Epithelial cell of esophagus (primary cell): Measurements from ENCODE around the gene DCANP1.

Source experiments
- DNase-seq: peaks from one replicate; pipeline ENCODE4 v3.0.0; 2010; ENCODE audit warnings: low read depth
- H3K4me3 ChIP-seq: 2 replicates; pipeline ENCODE4 v1.5.1; 2011; ENCODE audit warnings: mild to moderate bottlenecking, low read length, control low read depth
- CTCF ChIP-seq: IDR thresholded peaks from 2 replicates; pipeline ENCODE4 v1.5.1; 2011; ENCODE audit warnings: low read depth, mild to moderate bottlenecking, low read length, control low read depth, inconsistent platforms; ENCODE audit not compliant: insufficient read depth; ENCODE audit errors: missing control alignments

Gene DCANP1

GRCh38 chr5:135450952-135451351, 3.8 kb upstream of the DCANP1 start:
- no peak for TF ChIP-seq CTCF
- H3K4me3 ChIP-seq, result no peak overlapping the region
- DNase-seq, result no peak

GRCh38 chr5:135450336-135450735, 3.2 kb upstream of the DCANP1 start:
- TF ChIP-seq CTCF, result no peak
- no peak overlapping the region for H3K4me3 ChIP-seq
- DNase-seq, result no peak

- DNase-seq, result no peak
- H3K4me3 ChIP-seq, result no peak overlapping the region
- TF ChIP-seq CTCF, result no peak
Measured at GRCh38 chr5:135449644-135450043, 2.5 kb upstream of the DCANP1 start.

- no peak for TF ChIP-seq CTCF
- no peak overlapping the region for H3K4me3 ChIP-seq
- no peak for DNase-seq
Measured at GRCh38 chr5:135448791-135449507, 1.8 kb upstream of the DCANP1 start.

- peak; percentile 27 for DNase-seq
- no peak overlapping the region for H3K4me3 ChIP-seq
- TF ChIP-seq CTCF, result no peak
Measured at GRCh38 chr5:135448071-135448739, 1.1 kb upstream of the DCANP1 start.

- DNase-seq, result no peak
- no peak for TF ChIP-seq CTCF
- no peak overlapping the region for H3K4me3 ChIP-seq
Measured at GRCh38 chr5:135446615-135447014, 533 bp downstream of the DCANP1 start.
